NOMO-1 treated with dmso at 0.1 percent for 144 hours (cell line): ENCODE data around the gene SLC37A1.

Experiments
- DNase-seq: peaks from one replicate; lab custom pipeline; 2025; ENCODE audit not compliant: unreplicated experiment; lab: John Stamatoyannopoulos, UW

Gene SLC37A1

DNA sequence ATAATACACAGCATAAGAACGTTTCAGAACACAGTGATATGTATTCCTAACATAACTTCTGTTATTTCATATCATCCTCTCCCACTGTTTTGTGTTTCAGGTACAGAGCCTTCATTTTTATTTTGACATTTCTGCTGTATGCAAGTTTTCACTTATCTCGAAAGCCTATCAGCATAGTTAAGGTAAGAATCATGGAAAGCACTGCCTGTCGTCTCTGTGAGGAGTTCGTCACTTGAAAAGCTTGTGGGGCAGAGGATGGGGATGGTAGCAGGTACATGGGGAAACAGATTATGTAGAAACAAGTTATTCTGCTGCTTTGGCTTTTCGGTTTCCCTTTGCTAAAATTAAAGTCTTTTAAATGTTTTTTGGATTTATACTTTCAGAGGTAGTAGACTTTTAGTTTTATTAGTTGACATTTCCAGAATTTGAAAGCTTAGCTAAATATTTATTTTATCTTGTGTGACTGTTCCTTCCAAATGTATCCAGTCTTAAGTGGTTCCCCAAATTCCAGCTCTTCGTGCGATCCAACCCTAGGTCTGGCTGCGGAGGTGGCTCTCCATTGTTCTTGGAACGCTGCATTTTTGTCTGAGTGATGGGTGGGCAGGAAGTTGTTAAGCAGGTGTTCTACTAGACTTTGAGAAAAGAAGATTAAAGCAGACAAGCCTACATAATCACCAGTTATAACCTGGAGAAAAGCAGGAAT is 12.2 kb downstream of the SLC37A1 start:
- DNase-seq = no peak

DNA sequence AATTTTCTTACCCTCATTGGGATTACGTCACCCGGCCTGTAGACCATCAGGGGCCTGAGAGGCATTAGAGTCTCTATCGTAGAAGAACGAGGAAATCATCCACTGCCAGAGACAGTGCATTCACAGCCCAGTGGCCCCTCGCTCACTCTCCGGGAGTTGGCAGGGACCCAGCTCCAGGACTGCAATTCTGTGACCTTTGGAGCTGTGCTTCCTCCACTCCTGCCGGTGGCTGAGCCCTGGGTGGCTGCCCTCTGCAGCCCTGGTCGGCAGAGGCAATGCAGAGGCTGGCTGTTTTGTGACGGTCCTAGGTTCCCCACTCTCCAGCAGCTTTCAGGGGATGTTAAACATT is 12.7 kb downstream of the SLC37A1 start:
- no peak for DNase-seq

GRCh38 chr21:42527127-42527488 is 13.5 kb downstream of the SLC37A1 start:
- no peak for DNase-seq

DNA sequence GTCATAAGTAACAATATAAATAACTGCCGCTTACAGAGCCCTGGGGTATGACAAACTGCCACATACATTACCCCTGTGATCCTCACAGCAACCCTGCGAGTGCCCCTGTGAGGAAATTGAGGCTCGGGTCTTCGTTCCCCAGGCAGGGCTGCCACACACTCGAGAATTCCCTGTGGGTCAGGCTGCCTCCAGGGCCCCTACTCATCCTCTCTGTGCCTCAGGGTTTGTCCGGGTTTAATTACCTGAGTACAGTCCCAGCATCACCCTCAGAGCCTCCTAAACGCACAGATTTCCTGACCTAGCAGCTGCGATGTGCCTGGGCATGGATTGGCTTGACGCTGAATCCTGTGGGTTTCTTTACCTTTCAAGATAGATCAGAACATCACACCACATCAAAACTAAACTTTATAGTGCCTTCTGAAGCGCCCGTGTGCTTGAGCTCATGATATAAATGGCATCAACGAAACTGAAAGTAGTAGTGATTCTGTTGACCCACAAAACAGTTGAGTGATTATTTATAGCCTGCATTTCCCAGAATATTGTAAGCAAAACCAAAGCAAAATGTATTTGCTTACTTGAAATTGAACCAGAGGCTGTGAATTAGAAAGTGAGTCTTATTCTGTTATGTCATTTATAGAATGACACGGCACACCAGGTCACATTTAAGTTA is 14.0 kb downstream of the SLC37A1 start:
- no peak for DNase-seq

- no peak for DNase-seq
These were observed 16.5 kb downstream of the SLC37A1 start for GRCh38 chr21:42530167-42530518.

- DNase-seq = no peak
These were observed 18.1 kb downstream of the SLC37A1 start for GRCh38 chr21:42531771-42532170.

GRCh38 chr21:42532466-42533181 is 19.0 kb downstream of the SLC37A1 start:
- no peak for DNase-seq

GRCh38 chr21:42533306-42533962 is 19.8 kb downstream of the SLC37A1 start:
- no peak for DNase-seq

DNA sequence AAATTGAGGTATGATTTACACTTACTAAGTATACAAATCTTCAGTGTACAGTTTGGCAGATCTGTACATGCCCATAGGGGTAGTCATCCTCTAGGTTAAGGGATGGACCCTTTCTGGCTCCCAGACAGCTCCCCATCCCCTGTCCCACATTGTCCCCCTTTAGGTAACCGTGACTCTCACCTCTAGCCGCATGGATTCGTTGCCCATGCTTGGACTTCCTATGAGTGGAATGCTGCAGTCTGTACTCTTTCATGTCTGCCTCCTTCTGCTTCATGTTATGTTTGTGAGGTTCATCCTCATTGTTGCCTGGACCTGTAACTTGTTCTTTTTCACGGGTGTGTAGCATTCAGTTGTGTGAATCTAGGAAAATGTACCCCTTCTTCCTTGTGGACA is 20.3 kb downstream of the SLC37A1 start:
- DNase-seq = no peak

DNA sequence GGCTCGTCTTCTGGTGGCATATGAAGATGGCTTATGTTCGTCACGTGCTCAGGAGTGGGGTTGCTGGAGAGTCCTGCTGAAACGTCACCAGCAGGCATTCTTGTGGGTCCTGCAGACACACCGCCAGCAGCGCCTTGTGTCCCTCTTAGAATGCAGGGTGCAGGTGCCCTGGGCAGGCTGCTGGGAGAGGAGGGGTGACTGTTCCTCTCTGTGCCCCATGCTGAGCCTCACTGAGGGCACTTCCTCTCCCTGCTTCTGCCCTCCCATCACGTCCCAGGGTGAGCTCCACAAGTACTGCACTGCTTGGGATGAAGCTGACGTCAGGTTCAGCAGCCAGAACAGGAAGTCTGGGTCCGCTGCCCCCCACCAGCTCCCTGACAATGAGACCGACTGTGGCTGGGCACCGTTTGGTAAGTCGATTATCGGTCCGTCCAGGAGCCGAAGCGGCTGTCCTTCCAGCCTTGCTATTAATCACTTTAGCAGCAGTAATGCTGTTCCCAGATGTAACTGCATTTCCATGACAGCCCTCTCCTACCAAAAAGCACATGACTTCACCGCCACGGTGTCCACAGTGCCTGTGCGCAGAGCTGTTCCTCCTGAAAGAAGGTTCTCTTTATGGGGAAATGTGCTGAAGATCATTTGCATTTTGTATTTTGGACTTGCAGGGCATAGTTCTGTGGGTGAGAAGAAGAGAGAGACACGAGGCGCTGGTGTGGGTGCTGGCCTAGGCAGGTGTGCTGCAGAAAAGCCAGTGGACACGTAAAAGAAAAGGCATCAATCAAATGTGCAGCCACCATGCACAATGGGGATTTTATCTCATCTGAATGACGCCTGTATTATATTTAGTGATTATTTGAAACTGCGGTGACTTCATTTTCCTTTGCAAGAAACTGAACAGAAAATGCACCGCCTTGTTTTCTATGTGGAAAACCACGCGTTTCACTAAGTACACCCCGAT is 21.0 kb downstream of the SLC37A1 start:
- no peak for DNase-seq

DNA sequence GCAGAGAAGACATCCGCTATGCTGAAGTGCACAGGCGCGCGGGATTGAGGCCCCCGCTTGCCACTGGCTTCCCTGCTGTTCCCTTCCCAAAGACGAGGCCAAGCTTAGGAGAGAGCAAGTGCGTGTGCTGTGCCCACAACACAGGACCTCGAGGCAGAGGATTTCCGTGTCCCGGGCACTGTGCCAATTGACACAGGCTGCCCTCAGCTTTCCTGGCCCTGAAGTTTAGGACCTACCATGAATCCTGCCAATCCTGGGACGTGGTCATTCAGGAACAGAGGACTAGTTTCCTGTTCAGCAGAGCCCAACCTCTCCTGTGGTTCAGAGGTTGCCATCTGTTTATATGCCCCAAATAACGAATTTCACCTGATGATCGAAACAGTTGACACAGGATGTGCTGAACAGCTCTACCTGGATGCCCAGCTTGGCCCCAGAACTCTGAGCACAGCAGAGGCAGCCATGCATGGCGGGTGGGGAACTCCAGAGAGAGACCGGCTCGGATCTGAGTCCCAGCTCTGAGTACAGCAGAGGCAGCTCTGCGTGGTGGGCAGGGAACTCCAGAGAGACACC is 22.0 kb downstream of the SLC37A1 start:
- no peak for DNase-seq

DNA sequence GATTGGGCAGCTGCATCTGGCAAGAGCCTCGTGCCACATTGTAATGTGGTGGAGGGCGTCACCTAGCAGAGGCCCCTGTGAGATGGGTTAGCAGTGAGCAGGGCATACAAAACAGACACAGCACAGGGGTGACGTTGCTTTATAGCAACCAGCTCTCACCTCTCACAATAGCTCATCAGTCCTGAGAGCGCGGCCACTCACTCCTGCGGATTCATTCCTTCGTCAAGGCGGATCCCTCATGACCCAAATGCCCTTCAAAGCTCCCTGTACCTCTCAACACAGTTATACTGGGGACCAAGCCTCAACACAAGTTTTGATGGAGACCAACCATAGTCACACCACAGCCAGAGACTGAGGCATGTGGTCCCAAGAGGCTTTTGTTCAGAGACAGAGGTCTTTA is 22.9 kb downstream of the SLC37A1 start:
- no peak for DNase-seq

GRCh38 chr21:42537106-42537742 is 23.6 kb downstream of the SLC37A1 start:
- DNase-seq = no peak

DNA sequence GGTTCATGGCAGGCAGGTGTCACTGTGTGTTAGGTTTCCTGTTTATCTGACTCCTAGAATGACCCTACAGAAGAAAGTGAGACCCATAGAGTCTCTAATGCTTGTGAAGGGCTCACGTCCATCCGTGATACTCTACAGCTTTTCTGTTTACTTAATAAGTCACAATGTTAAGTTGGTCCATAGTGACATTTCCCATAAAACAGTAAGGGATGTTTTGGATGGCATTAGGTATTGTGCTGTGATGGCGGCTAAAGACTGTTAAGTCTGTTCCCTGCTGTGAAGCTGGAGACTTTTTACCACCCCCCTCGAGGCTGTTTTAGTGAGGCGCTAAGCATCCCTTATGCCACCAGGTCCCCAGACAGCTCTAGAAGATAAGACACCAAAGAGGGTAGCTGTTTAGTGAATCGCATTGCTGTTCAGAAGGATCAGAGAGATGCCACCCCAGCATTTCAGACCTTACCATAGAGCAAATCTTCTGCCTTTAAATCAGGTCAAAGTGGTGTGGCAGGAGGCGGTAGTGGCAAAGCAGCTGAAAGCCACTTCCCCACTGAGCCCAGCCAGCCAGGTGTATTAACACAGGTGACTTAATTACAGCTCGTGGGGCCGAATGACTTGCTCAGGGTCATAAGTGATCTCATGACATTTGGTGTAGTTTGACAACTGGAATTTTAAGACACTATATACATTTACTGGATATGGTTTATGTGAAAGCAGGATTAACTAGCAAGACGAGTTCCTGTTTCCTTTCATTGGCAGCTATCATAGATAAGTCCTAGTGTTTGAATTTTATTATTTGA is 25.0 kb downstream of the SLC37A1 start:
- DNase-seq = no peak

DNA sequence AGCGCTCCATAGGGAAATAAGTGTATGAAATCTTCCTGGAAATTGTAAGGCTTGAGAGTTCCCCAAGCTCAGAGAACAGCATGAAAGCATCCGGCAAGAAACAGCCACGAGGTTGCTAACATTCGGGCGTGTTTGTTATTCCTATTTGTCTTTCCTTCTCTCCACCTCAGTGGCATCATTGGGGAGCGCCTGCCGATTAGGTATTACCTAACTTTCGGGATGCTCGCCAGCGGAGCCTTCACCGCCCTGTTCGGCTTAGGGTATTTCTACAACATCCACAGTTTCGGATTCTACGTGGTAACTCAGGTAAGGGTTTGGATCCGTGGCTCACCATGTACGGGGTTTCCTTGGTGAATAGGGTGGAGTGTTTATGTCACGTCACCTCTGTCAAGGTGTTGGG is 25.7 kb downstream of the SLC37A1 start:
- no peak for DNase-seq

GRCh38 chr21:42539931-42540343 is 26.3 kb downstream of the SLC37A1 start:
- no peak for DNase-seq

- no peak for DNase-seq
These were observed 26.7 kb downstream of the SLC37A1 start for GRCh38 chr21:42540396-42540795.

DNA sequence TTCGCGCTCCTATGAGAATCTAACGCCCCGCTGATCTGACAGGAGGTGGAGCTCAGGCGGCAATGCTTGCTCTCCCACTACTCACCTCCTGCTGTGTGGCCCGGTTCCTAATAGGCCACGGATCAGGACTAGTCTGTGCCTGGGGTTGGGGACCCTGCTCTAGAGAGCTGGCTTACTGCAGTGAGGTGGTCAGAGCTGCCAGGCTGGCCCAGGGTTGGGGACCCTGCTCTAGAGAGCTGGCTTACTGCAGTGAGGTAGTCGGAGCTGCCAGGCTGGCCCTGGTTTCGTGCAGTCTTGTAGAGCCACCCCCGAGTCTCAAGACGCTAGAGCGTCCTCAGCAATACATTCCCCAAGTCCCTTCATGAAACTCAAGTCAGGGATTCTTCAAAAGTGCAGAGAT is 27.5 kb downstream of the SLC37A1 start:
- no peak for DNase-seq

- DNase-seq = no peak
These were observed 28.0 kb downstream of the SLC37A1 start for GRCh38 chr21:42541618-42542017.
